ENCODE measurements around the gene PLCH1. TPM values are rescaled to one million over a fixed set of nuclear protein-coding genes. Genes with fewer than 3 reads are reported as not detected.

Gene PLCH1
- total and polyA plus RNA-seq, 2 of the 13 experiments (the other 11 are each of a cell fraction or from before 2014, with no cell fraction given), result 2.0 to 3.0 TPM

- Histone ChIP-seq H3K4me2 (ENCODE audit: low read depth, low read length) (no peak overlapping the region), H3K4me1 (ENCODE audit: insufficient read depth, low read length) (no peaks in the 10 kb centered on the region), H3K9ac (ENCODE audit: insufficient read depth, low read depth, low read length) (no peak overlapping the region), H2AFZ (ENCODE audit: low read length) (no peak overlapping the region), H3K9me3 (ENCODE audit: low read length) (no peaks in the 10 kb centered on the region), H3K79me2 (ENCODE audit: insufficient read depth, low read length) (no peaks in the 10 kb centered on the region), H3K27ac (ENCODE audit: extremely low read length, insufficient read depth, low read length) (no peak overlapping the region), H3K4me3 (replicated peaks in 1 of 3; ENCODE audit: insufficient read depth in 1 of 3, low read depth in 2 of 3, low read length in 3 of 3) (no peak overlapping the region), H3K27me3 (ENCODE audit: control insufficient read depth in 1 of 2, insufficient read depth in 2 of 2, low read length in 2 of 2) (no peaks in the 10 kb centered on the region), H4K20me1 (ENCODE audit: insufficient read depth, low read length) (no peaks in the 10 kb centered on the region), H3K36me3 (replicated peaks in 1 of 2; ENCODE audit: control insufficient read depth in 1 of 2, insufficient read depth in 2 of 2, low read length in 2 of 2) (peaks cover 0 to 4% of the 10 kb centered on the region in 2 experiments; a peak in 1 of 5 replicates)
- in situ Hi-C loops (cut with HindIII; ENCODE audit: extremely low pct_ligation_motif_present, low pct_unique_long_range_greater_than_20kb), result no loop called here
- TF ChIP-seq ZBTB20 (CRISPR knock-in tag; IDR thresholded peaks at IDR 0.05; ENCODE audit: borderline replicate concordance, low read depth) (no peak), ZIK1 (CRISPR knock-in tag; IDR thresholded peaks at IDR 0.05; ENCODE audit: borderline replicate concordance, low read depth) (no peak), ZFYVE20 (CRISPR knock-in tag; IDR thresholded peaks at IDR 0.05; ENCODE audit: borderline replicate concordance, low read depth) (no peak), ZNF562 (CRISPR knock-in tag; IDR thresholded peaks at IDR 0.05; ENCODE audit: borderline replicate concordance) (no peak), ZFY (CRISPR knock-in tag; IDR thresholded peaks at IDR 0.05) (no peak), MED8 (CRISPR knock-in tag; IDR thresholded peaks at IDR 0.05; ENCODE audit: insufficient replicate concordance) (no peak), SIX1 (CRISPR knock-in tag; IDR thresholded peaks at IDR 0.05; ENCODE audit: borderline replicate concordance) (no peak), ZNF790 (CRISPR knock-in tag; IDR thresholded peaks at IDR 0.05; ENCODE audit: borderline replicate concordance) (no peak)
- ATAC-seq (no peak), FAIRE-seq (no peak), DNase-seq (ENCODE audit: low spot score) (no peak)
- intact Hi-C loops (cut with micrococcal nuclease; ENCODE audit: unreplicated experiment), result no loop called here
- WGBS (ENCODE audit: low lambda C conversion rate), result 100% methylated on average over 1 of the region's 1 CpG
- no TSS peak for BruUV-seq (replicated peaks)
- ChIA-PET POLR2A (no interaction called here), CTCF (ENCODE audit: low intra/inter-chr PET ratio, low total read pairs) (no interaction called here)
These were observed 259.0 kb downstream of the PLCH1 start for GRCh38 chr3:155485897-155486296.

DNA sequence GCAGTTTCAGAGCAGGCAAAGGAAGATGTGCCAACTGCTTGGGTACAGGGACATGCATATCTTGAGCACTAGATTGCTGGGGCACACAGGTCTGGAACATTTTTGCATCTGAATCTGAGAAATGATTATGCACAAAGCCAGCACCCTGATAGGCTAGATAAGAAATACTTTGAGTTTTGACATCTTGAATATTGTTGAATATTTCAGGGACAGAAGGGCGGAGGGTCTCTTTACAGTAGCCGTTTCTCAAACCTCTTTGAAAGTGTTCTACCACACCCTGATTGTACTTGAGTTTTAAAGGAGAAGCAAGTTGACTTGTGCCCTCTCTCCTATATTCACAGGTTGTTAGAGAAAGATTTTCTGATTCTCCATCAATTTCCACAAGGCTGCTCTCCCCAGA lies 263.3 kb downstream of the PLCH1 start:
- H3K79me2 ChIP-seq (ENCODE audit: insufficient read depth, low read length), result no peaks in the 10 kb centered on the region
- ChIA-PET CTCF (ENCODE audit: low intra/inter-chr PET ratio, low total read pairs) (no interaction called here), POLR2A (no interaction called here)
- H3K27ac ChIP-seq (ENCODE audit: extremely low read length, insufficient read depth, low read length), result no peak overlapping the region
- no peaks in the 10 kb centered on the region for H4K20me1 ChIP-seq (ENCODE audit: insufficient read depth, low read length)
- no peaks in the 10 kb centered on the region for H3K27me3 ChIP-seq (ENCODE audit: control insufficient read depth in 1 of 2, insufficient read depth in 2 of 2, low read length in 2 of 2)
- ATAC-seq (no peak), DNase-seq (ENCODE audit: low spot score) (no peak), FAIRE-seq (no peak)
- no TSS peak for BruUV-seq (replicated peaks)
- no peak overlapping the region for H3K9ac ChIP-seq (ENCODE audit: insufficient read depth, low read depth, low read length)
- H3K4me1 ChIP-seq (ENCODE audit: insufficient read depth, low read length), result no peaks in the 10 kb centered on the region
- in situ Hi-C loops (cut with HindIII; ENCODE audit: extremely low pct_ligation_motif_present, low pct_unique_long_range_greater_than_20kb) (no loop called here), intact Hi-C loops (cut with micrococcal nuclease; ENCODE audit: unreplicated experiment) (loop anchor here (5.0 kb wide), 1 partner anchor 1811 kb away; no protein-coding TSS in a partner anchor)
- H3K4me2 ChIP-seq (ENCODE audit: low read depth, low read length), result no peak overlapping the region
- no peaks in the 10 kb centered on the region for H3K9me3 ChIP-seq (ENCODE audit: low read length)
- H2AFZ ChIP-seq (ENCODE audit: low read length), result no peak overlapping the region
- 70% methylated on average over 2 of the region's 2 CpGs for WGBS (ENCODE audit: low lambda C conversion rate)
- H3K36me3 ChIP-seq (replicated peaks in 1 of 2; ENCODE audit: control insufficient read depth in 1 of 2, insufficient read depth in 2 of 2, low read length in 2 of 2), result peaks cover 0 to 2% of the 10 kb centered on the region in 2 experiments; a peak in 1 of 5 replicates
- no peak overlapping the region for H3K4me3 ChIP-seq (replicated peaks in 1 of 3; ENCODE audit: insufficient read depth in 1 of 3, low read depth in 2 of 3, low read length in 3 of 3)
- no peak for TF ChIP-seq HNRNPL (IDR thresholded peaks at IDR 0.05; ENCODE audit: low read depth, low read length)
- no peak for TF ChIP-seq SYNCRIP (IDR thresholded peaks at IDR 0.05; ENCODE audit: insufficient read depth, low read depth, low read length)
- TF ChIP-seq ZBTB21 (CRISPR knock-in tag; IDR thresholded peaks at IDR 0.05), result no peak
- no peak for TF ChIP-seq ATF7 (IDR thresholded peaks at IDR 0.05)
- TF ChIP-seq ATF7 (CRISPR knock-in tag; IDR thresholded peaks at IDR 0.05), result no peak
- TF ChIP-seq ZFP36L1 (CRISPR knock-in tag; IDR thresholded peaks at IDR 0.05), result no peak
- no peak for TF ChIP-seq SOX13 (IDR thresholded peaks at IDR 0.05)
- TF ChIP-seq SOX13 (CRISPR knock-in tag; conservative IDR thresholded peaks at IDR 0.05 in 1 of 2, IDR thresholded peaks at IDR 0.05 in 1 of 2), result no peak
- no peak for TF ChIP-seq ZNF251 (CRISPR knock-in tag; IDR thresholded peaks at IDR 0.05)
- no peak for TF ChIP-seq CBX1 (IDR thresholded peaks at IDR 0.05; ENCODE audit: low read depth)
- TF ChIP-seq, protein P1, sequence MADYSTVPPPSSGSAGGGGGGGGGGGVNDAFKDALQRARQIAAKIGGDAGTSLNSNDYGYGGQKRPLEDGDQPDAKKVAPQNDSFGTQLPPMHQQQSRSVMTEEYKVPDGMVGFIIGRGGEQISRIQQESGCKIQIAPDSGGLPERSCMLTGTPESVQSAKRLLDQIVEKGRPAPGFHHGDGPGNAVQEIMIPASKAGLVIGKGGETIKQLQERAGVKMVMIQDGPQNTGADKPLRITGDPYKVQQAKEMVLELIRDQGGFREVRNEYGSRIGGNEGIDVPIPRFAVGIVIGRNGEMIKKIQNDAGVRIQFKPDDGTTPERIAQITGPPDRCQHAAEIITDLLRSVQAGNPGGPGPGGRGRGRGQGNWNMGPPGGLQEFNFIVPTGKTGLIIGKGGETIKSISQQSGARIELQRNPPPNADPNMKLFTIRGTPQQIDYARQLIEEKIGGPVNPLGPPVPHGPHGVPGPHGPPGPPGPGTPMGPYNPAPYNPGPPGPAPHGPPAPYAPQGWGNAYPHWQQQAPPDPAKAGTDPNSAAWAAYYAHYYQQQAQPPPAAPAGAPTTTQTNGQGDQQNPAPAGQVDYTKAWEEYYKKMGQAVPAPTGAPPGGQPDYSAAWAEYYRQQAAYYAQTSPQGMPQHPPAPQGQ (CRISPR knock-in tag; IDR thresholded peaks at IDR 0.05; ENCODE audit: borderline replicate concordance), result no peak
- TF ChIP-seq EEA1 (CRISPR knock-in tag; IDR thresholded peaks at IDR 0.05; ENCODE audit: borderline replicate concordance), result no peak

All from HepG2 (cell line).